ENCODE measurements around the gene CHDH.

Gene CHDH, protein sequence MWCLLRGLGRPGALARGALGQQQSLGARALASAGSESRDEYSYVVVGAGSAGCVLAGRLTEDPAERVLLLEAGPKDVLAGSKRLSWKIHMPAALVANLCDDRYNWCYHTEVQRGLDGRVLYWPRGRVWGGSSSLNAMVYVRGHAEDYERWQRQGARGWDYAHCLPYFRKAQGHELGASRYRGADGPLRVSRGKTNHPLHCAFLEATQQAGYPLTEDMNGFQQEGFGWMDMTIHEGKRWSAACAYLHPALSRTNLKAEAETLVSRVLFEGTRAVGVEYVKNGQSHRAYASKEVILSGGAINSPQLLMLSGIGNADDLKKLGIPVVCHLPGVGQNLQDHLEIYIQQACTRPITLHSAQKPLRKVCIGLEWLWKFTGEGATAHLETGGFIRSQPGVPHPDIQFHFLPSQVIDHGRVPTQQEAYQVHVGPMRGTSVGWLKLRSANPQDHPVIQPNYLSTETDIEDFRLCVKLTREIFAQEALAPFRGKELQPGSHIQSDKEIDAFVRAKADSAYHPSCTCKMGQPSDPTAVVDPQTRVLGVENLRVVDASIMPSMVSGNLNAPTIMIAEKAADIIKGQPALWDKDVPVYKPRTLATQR

DNA sequence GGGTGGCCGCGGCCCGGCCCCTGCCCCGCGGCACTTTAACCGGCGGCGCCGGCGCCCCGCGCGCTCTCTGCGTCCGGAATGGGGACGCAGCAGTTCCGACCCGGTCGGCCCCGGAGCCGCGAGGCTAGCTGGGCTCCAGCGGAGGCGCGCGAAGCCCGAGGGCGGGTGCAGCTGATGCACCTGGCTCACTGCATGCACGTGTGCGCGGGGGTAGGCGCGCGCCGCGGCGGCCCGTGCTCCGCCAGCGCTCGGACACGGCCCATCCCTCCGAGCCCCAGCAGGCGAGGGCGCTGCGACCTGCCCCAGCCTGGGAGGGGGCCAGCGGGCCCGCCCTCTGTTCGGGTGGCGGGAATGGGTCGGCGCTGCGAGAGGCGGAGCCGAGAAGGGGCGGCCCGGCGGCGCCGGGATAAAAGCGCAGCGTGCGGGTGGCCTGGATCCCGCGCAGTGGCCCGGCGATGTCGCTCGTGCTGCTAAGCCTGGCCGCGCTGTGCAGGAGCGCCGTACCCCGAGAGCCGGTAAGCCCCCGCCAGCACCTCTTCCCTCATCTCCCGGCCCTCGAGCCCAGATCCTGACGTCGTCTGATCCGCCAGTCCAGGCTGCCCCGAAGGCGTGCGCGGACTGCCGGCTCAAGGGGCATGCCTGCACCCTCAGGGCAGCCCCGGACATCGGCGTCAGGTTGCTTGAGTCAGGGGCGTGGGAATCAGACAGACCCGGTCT lies at the start of gene CHDH, which contains the start of gene IL17RB:
Gene CHDH, minus strand, starts transcription at position 286 of the 717 bp plus-strand sequence. CDS start 22,411 bp downstream, outside the sequence.
Gene IL17RB, plus strand, starts transcription at position 435 of the 717 bp plus-strand sequence. Its CDS starts 21 bp downstream, at position 456.
- DNase-seq, result peak; percentile 26 to 72 (median 62)

DNA sequence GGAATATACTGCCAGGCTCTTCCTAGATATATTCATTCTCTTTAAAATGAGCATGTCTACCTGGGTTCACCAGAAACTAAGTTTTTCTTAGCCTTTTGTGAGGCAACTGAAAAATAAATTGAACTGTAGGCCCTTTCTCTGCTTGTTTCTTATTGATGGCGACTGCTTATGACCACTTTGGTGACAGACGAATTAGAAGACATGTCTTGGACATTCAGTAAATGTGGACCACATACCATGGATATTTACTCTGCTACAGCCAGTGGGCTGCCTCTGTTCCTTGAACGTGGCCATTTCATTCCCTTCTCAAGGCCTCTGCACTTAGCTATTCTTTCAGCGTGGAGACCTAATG lies 46.0 kb upstream of the CHDH start:
- DNase-seq, result no peak

DNA sequence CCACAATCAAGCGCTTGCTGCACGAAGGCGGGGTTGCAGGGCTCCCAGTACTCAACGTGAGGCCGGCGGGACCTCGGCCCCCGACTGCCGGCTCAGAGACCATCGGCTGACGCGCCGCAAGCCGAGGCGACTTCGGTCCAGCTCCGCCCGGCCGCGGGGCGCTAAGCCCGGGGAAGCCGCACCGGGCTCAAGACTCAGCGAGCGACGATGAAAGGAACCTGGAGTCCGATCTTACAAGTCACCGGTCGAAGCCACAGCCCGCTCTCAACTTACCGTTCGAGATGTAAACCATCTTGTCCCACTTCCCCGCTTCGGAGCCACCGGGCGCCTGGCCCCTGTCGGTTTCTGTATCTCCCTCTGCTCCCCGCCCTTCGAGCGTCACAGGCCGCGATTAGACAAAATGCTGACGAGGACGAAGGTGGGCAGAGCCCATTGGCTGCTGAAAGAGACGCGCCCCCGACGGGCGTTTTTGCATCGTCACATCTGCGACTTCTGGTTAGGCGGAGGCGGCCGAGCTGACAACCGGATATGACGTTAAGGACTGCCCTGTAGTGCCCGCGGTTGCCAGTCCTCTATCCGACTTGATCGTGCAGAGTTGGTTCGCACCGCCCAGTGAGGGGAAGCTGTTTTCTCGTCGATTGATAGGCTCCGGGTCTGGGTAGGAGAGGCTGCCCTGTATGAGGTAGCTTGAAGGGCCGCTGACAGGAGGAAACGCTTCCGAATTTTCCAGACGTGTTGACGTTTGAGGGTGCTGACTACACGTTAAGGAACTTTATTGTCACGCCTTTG lies 45.5 kb upstream of the CHDH start, which contains the start of gene SELENOK:
Gene SELENOK, minus strand, starts transcription at position 363 of the 789 bp plus-strand sequence.
- peak; percentile 92 to 98 (median 94) for DNase-seq

DNA sequence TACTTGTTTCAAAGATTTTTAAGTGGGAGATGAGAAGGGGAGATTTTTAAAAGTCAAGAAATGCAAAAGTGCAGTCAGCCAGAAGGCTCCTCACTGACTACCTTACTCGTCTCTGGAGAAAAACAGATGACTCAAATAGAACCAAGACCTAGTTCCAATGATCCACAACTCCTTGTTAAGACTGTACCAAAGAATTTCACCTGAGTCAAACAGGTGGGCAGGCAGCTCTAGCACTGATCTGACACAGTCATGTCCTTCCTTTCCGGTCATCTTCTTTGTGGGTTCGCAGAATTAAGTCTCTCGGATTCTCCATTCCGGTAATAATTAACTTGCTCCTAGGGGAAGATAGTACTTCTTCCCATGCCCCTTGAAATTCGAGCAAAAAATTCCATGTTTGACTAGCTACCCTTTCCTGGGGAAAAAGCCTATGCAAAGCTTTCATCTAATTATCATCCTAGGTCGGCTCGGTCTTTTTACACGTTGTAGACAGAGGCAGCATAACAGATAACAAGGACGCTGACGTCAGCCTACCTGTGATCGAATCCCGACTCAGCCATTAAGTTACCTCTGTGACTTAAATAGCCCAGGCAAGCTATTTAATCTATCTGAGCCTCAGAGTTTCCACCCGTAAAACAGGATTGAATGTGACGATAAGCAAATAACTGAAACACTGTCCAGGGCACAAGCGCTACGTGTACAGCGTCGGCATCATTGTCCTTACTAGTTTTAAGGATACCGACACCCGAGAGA lies 44.7 kb upstream of the CHDH start:
- peak; percentile 6 to 58 (median 30) for DNase-seq

DNA sequence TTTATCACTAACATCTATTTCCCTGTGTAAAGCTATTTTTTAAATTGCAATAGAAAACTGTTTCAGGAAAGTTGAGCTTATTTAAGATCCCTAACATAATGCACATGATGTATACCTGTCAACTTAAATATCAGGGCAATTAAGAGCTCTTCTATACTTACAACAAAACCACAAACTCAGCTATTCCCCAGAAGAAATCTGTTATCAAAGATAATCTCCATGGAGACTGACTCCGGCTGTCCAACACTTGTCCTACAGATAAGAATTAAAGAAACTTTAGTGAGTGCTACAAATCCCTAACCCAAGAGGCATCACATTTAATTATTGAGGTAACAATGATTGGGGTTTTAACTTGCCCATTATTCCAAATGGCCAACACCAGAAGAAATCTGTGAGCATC lies 42.0 kb upstream of the CHDH start:
- DNase-seq, result no peak

DNA sequence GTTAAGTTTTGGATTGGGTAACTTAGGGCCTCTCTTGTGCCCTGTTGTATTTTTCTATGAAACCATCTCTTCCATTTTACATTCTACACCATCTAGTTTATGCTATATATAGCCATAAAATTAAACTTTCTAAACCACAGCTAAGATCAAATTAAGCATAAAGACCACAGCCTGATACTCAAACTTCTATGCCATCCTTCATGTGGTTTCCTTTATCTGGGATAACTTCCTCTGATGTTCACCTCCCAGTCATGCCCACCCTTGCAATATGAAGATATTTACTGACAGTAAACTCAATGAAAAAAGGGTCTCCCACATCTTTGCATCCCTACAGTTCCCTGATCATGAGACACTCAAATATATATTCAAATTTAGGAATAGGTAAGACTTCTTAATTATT lies 41.2 kb upstream of the CHDH start:
- no peak for DNase-seq

DNA sequence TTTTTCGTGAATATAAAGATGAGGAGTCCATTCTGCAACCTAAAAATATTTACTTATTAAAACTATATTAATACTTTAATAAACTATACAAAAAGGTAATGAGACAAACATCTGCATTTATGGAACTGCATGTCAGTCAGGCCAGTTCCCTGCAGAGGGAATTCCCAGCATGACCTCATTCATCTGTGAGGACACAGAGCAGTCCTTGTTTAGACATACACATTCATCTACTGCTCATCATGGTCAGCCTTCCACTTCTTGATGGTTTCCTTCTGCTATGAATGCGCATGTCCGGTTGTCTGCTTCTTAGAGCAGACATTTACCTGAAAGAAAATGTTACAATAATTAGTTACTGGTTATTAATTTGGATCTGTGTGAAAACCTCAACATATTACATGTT lies 39.0 kb upstream of the CHDH start:
- no peak for DNase-seq

DNA sequence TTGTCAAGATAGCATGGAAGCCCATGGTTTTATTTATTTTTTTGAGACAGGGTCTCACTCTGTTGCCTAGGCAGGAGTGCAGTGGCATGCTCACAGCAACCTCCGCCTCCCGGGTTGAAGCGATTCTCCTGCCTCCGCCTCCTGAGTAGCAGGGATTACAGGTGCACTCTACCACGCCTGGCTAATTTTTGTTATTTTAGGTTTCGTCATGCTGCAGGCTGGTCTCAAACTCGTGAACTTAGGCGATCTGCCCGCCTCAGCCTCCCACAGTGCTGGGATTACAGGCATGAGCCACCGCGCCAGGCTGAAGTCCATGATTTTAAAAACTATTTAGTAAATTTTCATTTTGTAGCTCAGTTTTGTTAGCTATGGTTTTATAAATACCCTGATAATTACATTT lies 38.4 kb upstream of the CHDH start:
- no peak for DNase-seq

DNA sequence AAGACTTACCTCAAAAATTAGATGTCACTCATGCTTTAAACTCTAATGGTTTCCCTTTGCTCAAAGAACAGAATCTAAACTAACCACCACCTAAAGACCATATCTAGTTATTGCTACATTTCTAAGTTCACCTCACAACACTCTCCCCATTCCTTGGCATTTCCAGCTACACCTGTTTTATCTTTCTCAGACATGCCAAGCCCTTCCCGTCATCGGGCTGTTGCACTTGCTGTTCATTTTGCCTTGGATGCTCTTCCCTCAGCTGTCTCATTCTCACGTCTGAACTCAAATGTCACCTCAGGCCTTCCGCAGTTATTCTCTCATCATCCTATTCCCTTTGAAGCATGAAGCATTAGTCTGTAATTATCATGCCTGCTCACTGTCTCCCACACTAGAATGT lies 36.8 kb upstream of the CHDH start:
- DNase-seq, result no peak

DNA sequence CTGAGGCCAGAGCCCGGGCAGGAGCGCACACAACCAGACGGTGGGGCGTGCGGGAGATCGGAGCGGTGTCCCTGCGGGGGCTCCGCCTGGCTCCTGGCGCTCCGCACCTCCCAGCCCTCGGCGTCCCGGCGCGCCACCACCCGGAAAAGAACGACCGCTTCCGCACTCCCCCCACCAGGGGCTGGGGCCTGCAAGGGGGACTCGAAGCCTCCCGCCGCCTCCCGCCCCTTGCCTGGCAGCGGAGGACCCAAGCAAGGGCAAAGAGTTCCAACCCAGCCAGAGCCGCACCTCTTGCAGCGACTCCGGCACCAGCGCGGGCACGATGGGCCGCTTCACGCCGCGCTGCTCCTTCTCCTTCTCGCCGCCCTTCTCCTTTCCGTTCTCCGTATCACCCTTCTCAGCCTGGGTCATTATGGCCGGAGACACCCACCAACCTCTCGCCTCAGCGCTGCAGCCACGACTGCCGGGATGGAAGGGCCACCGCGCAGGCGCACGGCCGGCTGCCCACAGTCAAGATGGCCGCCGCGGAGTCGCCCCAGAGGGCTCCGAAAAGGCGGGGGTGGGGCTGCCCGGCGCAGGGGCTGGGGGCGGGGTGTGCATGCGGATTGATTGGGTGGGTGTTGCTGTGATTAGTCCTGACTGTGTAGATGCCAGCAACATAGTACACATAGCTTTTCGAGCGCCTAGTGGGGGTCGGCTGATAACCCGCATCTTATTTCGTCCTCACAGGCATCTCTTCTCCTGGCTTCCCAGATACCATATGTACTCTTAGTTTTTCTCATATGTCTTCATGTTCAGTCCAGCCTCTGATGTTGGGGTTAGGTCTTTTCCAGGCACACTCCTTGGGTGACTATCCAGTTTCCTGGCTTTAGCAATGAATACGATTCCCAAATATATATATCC lies 35.7 kb upstream of the CHDH start, which contains the start of gene ACTR8:
Gene ACTR8, minus strand, starts transcription at position 462 of the 903 bp plus-strand sequence. Its CDS starts 51 bp downstream, at position 411.
- peak; percentile 57 to 92 (median 92) for DNase-seq

DNA sequence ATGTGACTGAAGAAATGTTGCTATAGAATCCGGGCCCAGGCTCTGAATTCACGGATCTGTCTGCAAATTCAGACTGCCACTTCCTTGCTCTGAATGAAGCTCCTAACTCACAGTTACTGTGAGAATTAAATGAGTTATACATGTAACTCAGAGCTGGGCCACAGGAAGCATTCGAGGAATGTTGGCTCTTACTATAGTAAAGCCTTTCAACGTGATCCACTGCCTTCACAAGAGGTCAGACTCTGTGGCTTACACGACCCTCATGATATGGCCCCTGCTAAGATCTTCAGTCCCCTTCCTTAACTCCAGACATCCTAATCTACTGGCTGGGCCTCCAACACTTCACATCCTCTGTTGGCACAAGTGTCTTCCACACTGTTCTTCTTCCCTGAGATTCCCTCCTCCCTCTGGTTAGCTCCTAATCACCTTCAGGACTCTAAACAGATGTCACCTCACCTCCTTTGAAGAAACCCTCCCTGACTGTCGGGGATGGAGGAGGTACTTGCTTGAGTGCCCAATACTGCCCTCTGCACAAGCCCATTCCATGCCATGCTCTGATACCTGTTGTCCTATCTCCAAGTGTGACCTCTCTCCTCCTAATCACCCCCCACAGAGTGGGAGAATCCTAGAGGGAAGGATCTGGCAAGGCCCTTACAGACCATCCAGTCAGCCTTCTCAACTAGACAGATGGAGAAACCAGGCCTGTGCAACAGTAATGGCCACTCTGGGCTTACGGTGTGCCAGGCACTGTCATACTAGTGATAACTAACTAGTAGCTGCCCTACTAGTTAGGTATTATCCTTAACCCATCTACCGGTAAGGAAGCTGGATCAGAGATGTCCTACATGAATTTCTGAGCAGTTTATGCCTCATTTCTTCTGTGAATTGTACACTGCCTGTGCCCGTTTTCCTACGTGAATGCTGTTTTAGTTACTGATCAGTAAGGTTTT lies 34.5 kb upstream of the CHDH start:
- DNase-seq, result peak in 1 of 3 experiments; percentile 13

DNA sequence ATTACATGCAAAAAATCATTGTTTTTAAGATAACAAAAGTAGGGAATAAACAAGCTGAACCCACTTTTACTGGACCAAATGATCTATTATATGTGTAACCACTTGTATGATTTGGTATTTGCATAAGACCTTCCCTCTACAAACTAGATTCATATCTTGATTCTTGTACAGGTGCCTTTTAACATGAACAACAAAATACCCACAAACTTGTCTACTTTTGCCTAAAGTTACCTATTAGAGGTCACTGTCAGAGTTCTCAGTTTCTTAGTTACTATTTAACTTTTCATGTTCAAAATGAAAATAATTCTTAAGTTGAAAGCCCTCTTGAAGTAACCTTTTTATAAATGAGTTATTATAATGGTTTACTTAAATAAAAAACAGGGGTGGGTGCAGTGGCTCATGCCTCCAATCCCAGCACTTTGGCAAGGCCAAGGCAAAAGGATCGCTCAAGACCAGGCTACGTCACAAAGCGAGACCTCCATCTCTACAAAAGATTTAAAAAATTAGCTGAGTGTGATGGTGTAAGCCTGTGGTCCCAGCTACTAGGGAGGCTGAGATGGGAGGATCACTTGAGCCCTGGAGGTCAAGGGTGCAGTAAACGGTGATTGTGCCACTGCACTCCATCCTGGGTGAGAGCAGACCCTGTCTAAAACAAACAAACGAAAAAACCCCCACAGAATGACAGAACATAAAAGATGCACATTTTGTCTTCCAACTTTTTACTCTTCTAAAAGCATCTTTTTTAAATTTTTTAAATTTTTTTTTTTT lies 19.7 kb upstream of the CHDH start:
- DNase-seq, result no peak

DNA sequence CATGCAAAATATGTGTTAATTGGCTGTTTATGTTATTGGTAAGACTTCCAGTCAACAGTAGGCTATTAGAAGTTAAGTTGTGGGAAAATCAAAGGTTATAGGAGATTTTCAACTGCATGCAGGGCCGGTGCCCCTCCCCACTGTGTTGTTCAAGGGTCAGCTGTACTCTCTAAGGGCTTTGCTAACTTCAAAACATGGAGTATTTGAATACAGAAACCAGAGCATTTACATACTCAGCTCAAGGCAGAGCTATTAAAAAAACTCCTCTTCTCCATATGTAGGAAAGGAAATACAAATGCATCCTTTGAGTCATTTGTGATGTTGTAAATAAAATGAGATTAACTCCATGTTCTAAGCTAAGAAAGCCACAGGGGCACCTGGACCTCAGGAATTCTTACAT lies 16.9 kb upstream of the CHDH start:
- no peak for DNase-seq

DNA sequence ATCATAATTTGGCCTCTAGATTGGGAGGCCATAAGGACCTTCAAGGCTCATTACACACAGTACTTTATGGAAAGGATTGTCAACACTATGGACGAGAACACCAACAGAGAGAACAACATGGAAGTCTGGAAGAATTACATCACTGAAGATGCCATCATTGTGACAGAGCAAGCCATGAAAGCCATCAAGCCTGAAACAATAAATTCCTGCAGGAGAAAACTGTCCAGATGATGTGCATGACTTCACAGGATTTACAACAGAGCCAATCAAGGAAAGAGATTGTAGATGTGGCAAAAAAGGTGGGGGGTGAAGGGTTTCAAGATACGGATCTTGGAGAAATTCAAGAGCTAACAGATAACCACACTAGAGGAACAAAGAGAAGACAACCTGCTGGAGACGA lies 16.0 kb upstream of the CHDH start:
- DNase-seq, result no peak

DNA sequence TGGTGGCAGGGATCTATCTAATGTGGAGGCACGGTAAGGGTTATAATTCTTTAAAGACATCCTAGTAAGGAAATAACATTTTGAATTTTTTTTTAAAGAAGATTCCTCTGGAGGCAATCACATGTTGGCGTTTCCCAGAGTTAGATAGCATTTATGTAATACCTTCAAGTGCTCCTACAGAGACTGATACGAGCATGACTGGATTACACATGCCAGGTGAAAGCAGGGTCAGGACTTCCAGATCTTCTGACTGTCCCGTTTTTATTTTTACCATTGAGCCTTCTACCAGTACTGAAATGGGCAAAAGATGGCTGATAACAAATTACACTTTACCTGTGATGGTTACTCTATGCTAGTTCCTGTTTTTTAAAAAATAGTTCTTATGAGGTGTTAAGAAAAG lies 14.0 kb upstream of the CHDH start:
- no peak for DNase-seq

DNA sequence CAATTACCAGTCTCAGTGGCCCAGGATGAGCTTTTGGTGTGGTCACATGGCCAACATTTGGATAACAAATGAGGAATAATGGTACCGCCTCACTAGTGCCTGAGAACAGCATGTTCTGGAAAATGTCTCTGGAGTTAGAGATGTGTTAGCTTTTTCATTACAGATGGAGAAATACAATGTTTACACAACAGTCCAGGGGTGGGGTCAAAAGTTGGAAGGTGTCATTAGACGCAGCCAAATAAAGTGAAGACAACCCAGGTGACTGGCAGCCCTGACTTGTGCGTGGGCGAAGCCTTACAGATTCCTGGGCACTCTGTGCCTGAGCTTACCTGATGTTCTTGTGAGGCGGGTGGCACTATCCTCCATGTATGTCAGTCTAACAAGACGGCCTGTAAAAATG lies 13.0 kb upstream of the CHDH start:
- DNase-seq, result no peak

DNA sequence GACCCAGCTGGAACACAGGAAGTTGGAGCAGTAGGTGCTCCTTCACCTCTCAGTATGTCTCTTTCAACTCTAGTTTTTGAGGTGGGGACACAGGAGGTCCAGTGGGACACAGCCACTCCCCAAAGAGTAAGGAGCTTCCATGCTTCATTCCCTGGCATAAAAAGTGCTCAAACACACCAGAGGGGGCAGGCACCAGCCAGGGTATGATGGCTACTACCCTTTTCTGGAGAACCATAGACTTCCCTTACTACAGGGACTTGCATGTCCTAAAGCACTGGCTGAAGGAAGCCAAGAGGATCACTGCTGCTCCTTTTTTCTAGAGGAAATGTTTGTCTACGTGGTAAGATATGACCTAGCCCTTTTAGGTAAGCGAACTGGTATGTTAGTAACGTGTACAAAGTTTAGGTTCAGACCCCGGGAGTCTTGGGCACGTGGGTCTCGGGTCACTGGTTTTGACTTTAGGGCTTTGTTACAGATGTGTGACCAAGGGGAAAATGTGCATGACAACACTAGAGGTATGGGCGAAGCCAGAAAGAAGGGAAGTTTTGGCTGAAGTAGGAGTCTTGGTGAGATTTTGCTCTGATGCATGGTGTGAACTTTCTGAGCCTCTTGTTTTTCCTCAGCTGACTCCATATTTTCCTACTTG lies 12.0 kb upstream of the CHDH start:
- DNase-seq, result no peak

DNA sequence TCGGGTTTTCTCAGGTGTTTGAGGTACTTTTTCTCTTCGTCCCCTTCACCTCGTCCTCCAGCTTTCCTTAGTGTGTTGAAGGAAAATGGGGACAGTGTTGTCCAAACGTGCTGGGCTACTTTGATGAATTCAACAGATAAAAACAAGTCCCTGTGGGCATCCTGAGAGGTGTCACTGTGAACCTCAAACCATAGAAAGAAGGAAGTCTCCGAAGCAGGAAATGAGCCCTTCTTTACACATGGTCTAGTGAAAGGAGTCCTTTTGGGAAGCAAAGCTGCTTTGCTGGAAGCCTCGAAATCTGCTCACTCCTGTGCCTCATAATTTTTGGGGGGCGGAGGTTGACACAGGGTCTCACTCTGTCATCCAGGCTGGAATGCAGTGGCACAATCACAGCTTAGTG lies 10.7 kb upstream of the CHDH start:
- no peak for DNase-seq

Data from NCI-H1417 (cell line).